ENCODE data around the gene RNH1. TPM values are rescaled to one million over a fixed set of nuclear protein-coding genes. Genes with fewer than 3 reads are reported as not detected.

RNH1 gene
- total and polyA plus RNA-seq, 10 of the 15 experiments (the other 5 are each of a cell fraction or from before 2014, with no cell fraction given), result 2.3 to 162 (median 72.1) TPM

- TF ChIP-seq SUPT20H (IDR thresholded peaks at IDR 0.05; ENCODE audit: borderline replicate concordance, control insufficient read depth, low read depth, low read length) (no peak), RFX5 (IDR thresholded peaks at IDR 0.05; ENCODE audit: low read depth, low read length) (no peak), NFIC (IDR thresholded peaks at IDR 0.05; ENCODE audit: low read depth, low read length) (no peak), MAX (IDR thresholded peaks at IDR 0.05; ENCODE audit: low read depth, low read length) (0 out of 2 replicates have a peak, but pooled peaks have one; percentile 17), STAT3 (IDR thresholded peaks at IDR 0.05; ENCODE audit: low read depth, low read length) (0 out of 2 replicates have a peak, but pooled peaks have one; percentile 41), STAT1 (conservative IDR thresholded peaks at IDR 0.05) (peak; percentile 55; the same call in 1 of the 2 replicates), CBX3 (IDR thresholded peaks at IDR 0.05; ENCODE audit: borderline replicate concordance, low read depth) (no peak), ZZZ3 (IDR thresholded peaks at IDR 0.05; ENCODE audit: control insufficient read depth, insufficient read length, low read depth) (no peak), CEBPB (IDR thresholded peaks at IDR 0.05; ENCODE audit: borderline replicate concordance in 1 of 2, low read depth in 2 of 2, low read length in 2 of 2) (no peak), TCF3 (IDR thresholded peaks at IDR 0.05; ENCODE audit: borderline replicate concordance, insufficient read depth, low read depth, low read length) (no peak), ZBTB40 (IDR thresholded peaks at IDR 0.05; ENCODE audit: borderline replicate concordance) (0 out of 2 replicates have a peak, but pooled peaks have one; percentile 27), SMAD1 (IDR thresholded peaks at IDR 0.05; ENCODE audit: low read depth, partially characterized antibody) (no peak), ZNF592 (IDR thresholded peaks at IDR 0.05) (no peak), ZBED1 (IDR thresholded peaks at IDR 0.05; ENCODE audit: borderline replicate concordance) (no peak), ZBTB4 (CRISPR knock-in tag; IDR thresholded peaks at IDR 0.05) (no peak)
These were observed 56.9 kb downstream of the RNH1 start, which contains the start of gene PTDSS2 (continued) for GRCh38 chr11:449889-450808.
